PC-9 (cell line): Measurements from ENCODE around the gene IGF2BP1.

Experiments
- CTCF ChIP-seq: fragments of 200-600 bp; sonication (generic); conservative IDR thresholded peaks from 2 replicates; pipeline ENCODE4 v1.6.1; 2017; ENCODE audit warnings: mixed run types, antibody characterized with exemption, mild to moderate bottlenecking, moderate library complexity
- EZH2 ChIP-seq: fragments of 200-600 bp; sonication (generic); IDR thresholded peaks from 2 replicates; pipeline ENCODE4 v1.8.0; 2017; ENCODE audit warnings: antibody characterized with exemption, low read depth

- TF ChIP-seq EZH2 (no peak), CTCF (no peak)
These were observed 19.0 kb downstream of the IGF2BP1 start for GRCh38 chr17:49015924-49016774.
